ENCODE results near the gene PROX1.

- no peak for TF ChIP-seq CEBPB (IDR thresholded peaks at IDR 0.05)
- TF ChIP-seq TAF1 (IDR thresholded peaks at IDR 0.05; ENCODE audit: low read depth): no peak
- TF ChIP-seq RAD21 (IDR thresholded peaks at IDR 0.05; ENCODE audit: low read depth): no peak
- TF ChIP-seq TCF12 (IDR thresholded peaks at IDR 0.05; ENCODE audit: low read depth): no peak
- no peak for TF ChIP-seq CREB1 (IDR thresholded peaks at IDR 0.05; ENCODE audit: low read depth)
Measured at GRCh38 chr1:214022229-214022791, 34.5 kb downstream of the PROX1 start.
